GM12801 (cell line): ENCODE measurements around the gene PARD3.

Experiments used
- TF ChIP-seq, protein P1 (sequence below): IDR thresholded peaks from one replicate; pipeline ENCODE4 v1.5.1; 2011; ENCODE audit warnings: control low read depth; ENCODE audit not compliant: insufficient read length; ENCODE audit errors: extremely low read depth

The PARD3 gene

DNA sequence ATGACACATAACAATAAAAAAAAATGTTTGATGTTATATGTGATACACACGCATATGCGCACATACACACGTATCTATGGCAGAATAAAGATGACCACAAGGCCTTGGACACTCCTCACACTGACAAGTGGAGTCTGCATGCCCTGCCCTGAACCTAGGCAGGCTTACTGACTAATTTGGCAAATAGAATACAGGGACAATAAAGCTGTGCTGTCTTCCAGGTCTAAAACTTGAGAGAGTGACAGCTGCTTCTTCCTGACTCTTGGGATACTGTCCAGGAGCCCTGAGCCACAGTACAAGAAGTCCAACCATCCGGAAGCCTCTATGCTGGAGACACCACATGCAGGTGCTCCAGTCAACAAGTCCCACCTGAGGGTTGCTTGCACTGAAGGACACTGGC, 20.3 kb downstream of the PARD3 start:
- TF ChIP-seq, protein P1, sequence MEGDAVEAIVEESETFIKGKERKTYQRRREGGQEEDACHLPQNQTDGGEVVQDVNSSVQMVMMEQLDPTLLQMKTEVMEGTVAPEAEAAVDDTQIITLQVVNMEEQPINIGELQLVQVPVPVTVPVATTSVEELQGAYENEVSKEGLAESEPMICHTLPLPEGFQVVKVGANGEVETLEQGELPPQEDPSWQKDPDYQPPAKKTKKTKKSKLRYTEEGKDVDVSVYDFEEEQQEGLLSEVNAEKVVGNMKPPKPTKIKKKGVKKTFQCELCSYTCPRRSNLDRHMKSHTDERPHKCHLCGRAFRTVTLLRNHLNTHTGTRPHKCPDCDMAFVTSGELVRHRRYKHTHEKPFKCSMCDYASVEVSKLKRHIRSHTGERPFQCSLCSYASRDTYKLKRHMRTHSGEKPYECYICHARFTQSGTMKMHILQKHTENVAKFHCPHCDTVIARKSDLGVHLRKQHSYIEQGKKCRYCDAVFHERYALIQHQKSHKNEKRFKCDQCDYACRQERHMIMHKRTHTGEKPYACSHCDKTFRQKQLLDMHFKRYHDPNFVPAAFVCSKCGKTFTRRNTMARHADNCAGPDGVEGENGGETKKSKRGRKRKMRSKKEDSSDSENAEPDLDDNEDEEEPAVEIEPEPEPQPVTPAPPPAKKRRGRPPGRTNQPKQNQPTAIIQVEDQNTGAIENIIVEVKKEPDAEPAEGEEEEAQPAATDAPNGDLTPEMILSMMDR = no peak

DNA sequence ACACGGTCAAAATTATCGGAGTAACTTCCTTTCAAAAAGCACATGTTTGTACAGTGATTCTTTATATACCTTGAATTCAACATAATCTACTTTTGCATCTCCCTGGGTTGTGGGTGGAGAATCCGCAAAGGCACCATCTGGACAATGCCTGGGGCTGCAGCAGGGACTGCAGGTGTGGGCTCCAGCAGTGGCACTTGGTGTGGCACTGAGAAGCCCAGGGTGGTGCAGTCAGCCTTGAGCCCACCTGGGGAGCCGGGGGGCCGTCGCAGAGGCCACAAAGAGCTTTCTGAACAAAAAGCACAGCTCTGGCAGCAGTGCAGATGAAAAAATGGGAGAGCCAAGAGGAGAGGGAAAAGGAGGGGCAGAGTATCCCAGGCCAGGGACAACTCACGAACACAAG, 22.2 kb downstream of the PARD3 start:
- TF ChIP-seq, protein P1 = no peak

DNA sequence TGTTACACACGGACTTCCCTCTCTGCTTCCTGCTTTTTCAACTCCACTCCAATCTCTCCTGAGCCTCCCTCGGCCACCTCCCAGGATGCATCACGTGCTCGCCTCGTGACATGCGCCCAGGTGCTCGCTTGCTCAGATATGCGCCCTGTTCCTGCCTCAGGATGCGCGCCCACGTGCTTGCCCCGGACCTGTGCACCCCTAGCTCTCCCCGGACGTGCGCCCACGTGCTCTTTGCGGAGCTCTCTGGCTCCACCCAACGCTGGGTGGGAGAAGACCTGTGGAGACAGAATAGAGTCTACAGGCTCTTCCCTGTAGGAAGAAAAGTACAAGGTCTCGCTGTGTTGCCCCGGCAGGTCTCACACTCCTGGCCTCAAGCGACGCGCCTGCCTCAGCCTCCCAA, 23.1 kb downstream of the PARD3 start:
- TF ChIP-seq, protein P1 = no peak

DNA sequence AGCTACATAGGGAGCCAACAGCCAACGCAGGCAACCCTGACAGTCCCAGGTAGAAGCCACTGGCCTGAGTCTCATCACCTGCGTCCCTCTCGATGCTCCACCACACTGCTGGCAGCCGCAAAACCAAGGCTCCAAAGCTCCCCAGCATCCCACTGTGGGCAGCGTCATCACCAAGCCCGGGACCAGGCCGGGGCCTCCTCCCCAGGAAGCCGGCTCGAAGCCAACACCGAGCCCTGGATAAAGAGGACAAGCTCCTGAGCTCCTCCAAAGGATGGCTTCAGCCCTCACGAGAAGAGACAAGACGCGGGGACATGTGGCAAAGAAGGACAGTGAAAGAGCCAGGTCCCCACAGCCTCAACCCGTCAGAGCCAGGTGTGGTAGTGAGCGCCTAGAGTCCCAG, 23.9 kb downstream of the PARD3 start:
- TF ChIP-seq, protein P1 = no peak

DNA sequence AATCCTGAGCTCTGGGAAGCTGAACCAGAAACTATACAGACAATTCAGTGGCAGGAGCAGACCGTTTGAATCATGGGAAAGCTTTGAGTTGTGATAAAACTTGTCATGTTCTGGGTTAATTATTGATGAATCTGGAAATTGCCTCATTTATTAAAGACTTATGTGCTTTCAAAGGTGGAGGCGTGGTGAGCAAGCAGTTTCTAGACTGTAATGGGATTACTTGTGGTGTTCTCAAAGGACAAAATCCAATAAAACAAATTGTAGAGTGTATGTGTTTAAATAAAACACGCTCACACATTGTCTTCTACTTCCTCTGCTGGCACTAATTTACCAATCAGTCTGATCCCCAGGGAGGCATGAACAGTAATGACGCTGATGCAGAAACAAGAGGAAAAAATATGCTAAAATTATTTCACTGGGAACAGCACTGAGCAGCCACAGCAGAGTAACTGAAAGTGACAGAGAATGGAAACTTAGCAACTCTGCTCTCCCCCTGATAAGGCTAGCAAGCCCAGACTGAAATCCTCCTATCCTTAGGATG, 25.1 kb downstream of the PARD3 start:
- TF ChIP-seq, protein P1 = no peak

DNA sequence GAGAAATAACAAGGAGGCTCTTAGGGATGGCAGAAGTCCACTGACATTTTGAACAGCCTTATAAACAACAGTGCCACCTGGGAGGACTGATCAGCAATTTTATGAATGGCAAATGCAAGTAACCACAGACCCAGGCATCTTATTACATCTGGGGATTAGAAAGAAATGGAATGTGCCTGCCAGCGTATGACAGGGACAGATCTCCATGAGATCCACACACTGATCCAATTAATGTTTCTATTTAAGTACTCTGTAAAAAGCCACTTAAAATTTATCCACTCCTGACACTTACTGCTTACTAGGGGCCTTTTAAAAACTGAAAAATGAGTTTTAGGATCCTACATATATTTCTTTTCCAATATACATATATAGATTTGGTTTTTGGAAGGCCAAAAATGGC, 28.6 kb downstream of the PARD3 start:
- TF ChIP-seq, protein P1 = no peak

DNA sequence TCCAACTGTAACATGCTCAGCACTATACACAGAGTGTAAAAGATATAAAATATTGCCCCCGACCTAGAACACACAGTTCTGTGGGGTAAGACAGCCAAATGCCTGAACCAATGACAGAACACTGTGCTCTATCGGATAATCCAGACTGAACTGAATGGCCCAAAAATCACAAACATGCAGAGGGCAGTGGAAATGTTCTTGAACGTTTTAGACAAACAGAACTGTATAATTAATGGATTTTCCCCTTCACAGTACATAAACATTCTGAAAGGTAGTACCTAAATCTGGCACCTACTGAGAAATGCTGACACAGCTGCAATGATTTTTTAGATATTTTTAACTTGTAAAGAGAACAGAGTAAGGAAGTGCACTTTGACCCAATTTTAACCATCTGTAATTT, 33.4 kb downstream of the PARD3 start:
- TF ChIP-seq, protein P1 = no peak

DNA sequence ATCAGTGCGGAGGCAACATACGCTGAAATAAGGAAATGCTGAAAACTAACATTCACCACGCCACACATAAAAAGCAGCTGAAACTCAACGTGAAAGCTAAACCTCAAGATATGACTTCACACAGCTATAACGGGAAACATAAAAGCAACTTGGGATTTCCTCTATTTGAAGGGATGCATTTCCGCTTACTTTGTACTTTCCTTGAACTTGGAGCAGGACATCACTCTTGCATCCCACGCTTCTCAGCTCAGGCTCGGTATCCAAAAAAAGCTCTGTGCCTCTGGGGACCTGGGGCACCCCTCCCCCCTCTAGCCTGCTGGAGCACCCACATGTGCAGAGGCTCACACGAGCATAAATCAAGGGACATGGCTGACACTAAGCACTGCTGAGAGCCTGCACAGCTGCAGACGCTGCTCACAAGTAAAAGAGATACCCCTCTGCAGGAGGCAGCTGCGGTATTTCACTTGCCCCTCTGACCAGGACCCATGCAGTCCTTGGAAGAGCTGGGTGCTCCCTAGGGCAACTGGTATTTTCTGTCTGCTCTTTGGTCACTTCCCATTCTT, 34.2 kb downstream of the PARD3 start:
- TF ChIP-seq, protein P1 = no peak
